ENCODE data around the gene PDCD1.

DNA sequence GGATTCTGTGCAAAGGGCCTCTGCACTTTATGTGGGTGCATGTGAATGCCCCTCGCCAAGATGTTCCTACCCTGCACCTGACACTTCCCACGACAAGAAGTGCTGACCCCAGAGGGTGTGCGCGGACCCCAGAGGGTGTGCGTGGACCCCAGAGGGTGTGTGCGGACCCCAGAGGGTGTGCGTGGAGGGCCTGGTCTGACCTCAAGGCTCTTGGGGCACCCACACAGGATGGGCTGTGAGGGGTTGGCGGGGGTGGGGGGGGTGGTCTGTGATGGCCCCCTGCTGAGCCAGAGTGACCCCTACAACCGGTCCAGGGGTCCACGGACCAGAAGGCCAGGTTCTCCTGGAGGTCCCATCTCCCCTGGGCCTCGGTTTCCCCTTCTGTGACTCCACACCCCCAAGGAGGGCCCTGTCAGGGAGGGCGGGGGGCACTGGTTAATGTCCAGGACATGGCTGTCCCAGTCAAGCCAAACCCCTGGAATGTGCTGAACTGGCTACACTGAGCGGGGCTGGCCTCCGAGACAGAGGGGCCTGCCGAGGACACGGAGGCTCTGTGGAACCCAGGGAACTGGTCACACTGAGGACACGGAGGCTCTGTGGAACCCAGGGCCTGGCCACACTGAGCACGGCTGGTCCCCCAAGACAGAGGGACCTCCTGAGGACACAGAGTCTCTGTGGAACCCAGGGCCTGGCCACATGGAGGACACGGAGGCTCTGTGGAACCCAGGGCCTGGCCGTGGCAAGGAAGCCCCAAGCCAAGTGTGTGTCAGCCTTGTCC lies 46.6 kb downstream of the PDCD1 start:
- TF ChIP-seq, protein P1, sequence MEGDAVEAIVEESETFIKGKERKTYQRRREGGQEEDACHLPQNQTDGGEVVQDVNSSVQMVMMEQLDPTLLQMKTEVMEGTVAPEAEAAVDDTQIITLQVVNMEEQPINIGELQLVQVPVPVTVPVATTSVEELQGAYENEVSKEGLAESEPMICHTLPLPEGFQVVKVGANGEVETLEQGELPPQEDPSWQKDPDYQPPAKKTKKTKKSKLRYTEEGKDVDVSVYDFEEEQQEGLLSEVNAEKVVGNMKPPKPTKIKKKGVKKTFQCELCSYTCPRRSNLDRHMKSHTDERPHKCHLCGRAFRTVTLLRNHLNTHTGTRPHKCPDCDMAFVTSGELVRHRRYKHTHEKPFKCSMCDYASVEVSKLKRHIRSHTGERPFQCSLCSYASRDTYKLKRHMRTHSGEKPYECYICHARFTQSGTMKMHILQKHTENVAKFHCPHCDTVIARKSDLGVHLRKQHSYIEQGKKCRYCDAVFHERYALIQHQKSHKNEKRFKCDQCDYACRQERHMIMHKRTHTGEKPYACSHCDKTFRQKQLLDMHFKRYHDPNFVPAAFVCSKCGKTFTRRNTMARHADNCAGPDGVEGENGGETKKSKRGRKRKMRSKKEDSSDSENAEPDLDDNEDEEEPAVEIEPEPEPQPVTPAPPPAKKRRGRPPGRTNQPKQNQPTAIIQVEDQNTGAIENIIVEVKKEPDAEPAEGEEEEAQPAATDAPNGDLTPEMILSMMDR (conservative IDR thresholded peaks at IDR 0.05 in 1 of 2, IDR thresholded peaks at IDR 0.05 in 1 of 2; ENCODE audit: low read depth in 1 of 2, low read length in 2 of 2), result no peak
- no peak for TF ChIP-seq EZH2 (IDR thresholded peaks at IDR 0.05; ENCODE audit: low read length, missing control alignments)
